ENCODE data around the gene FKBP15. TPM values are rescaled to one million over a fixed set of nuclear protein-coding genes. Genes with fewer than 3 reads are reported as not detected.

FKBP15 gene
- polyA plus RNA-seq, 1 of the 3 experiments (the other 2 are of a cell fraction): 13.9 TPM

DNA sequence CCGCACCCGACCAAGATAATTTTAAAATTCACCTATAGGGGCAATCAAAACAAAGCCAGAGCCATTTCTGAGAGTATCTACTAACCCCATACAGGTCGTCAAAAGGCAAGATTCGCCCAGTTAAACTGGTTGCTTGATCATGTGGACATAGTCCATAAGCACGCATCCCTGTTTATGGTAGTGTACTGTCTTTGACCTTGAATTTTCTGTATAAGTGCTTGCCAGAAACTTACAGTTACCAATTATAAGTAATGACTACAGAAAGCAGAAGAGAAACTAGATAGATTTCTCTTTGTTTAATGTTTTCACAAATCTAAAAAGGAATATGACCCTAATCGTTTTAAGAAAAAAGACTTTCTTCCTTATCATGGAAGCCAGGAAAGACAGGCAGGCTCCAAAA lies 25.9 kb upstream of the FKBP15 start:
- Histone ChIP-seq H3K27me3 (ENCODE audit: insufficient read depth) (no peaks in the 10 kb centered on the region), H3K9me3 (no peaks in the 10 kb centered on the region), H3F3A (replicated peaks; ENCODE audit: insufficient read depth) (no peaks in the 10 kb centered on the region), H3K9ac (no peak overlapping the region), H3K9me2 (no peaks in the 10 kb centered on the region), H3K4me1 (ENCODE audit: control insufficient read depth in 1 of 2, insufficient read depth in 2 of 2, low read depth in 1 of 2, low read length in 1 of 2) (no peaks in the 10 kb centered on the region; a peak in 1 of 4 replicates), H3K27ac (ENCODE audit: low read depth in 2 of 2, low read length in 1 of 2) (no peak overlapping the region), H2AFZ (ENCODE audit: low read depth) (no peak overlapping the region), H3K36me3 (replicated peaks in 1 of 2; ENCODE audit: control insufficient read depth in 1 of 2, insufficient read depth in 2 of 2, low read length in 1 of 2) (peaks cover 0 to 8% of the 10 kb centered on the region in 2 experiments), H4K20me1 (ENCODE audit: insufficient read depth) (no peaks in the 10 kb centered on the region), H3K79me2 (ENCODE audit: insufficient read depth) (0 out of 2 replicates have a peak, but pooled peaks cover 3% of the 10 kb centered on the region), H3K4me2 (no peak overlapping the region), H3K4me3 (ENCODE audit: low read depth in 2 of 2, low read length in 1 of 2) (no peak overlapping the region)
- TF ChIP-seq, protein P1, sequence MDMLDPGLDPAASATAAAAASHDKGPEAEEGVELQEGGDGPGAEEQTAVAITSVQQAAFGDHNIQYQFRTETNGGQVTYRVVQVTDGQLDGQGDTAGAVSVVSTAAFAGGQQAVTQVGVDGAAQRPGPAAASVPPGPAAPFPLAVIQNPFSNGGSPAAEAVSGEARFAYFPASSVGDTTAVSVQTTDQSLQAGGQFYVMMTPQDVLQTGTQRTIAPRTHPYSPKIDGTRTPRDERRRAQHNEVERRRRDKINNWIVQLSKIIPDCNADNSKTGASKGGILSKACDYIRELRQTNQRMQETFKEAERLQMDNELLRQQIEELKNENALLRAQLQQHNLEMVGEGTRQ (IDR thresholded peaks at IDR 0.05; ENCODE audit: borderline replicate concordance, low read depth, low read length): no peak
- TF ChIP-seq GATA2 (CRISPR knock-in tag; IDR thresholded peaks at IDR 0.05): no peak
- TF ChIP-seq, protein P2, sequence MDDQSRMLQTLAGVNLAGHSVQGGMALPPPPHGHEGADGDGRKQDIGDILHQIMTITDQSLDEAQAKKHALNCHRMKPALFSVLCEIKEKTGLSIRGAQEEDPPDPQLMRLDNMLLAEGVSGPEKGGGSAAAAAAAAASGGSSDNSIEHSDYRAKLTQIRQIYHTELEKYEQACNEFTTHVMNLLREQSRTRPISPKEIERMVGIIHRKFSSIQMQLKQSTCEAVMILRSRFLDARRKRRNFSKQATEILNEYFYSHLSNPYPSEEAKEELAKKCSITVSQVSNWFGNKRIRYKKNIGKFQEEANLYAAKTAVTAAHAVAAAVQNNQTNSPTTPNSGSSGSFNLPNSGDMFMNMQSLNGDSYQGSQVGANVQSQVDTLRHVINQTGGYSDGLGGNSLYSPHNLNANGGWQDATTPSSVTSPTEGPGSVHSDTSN (IDR thresholded peaks at IDR 0.05): no peak
- TF ChIP-seq RXRA (IDR thresholded peaks at IDR 0.05; ENCODE audit: borderline replicate concordance, low read depth): no peak
- TF ChIP-seq RAD21 (IDR thresholded peaks at IDR 0.05; ENCODE audit: low read length): no peak
- TF ChIP-seq JUND (IDR thresholded peaks at IDR 0.05): no peak
- TF ChIP-seq MXI1 (IDR thresholded peaks at IDR 0.05; ENCODE audit: low read depth, low read length): no peak
- TF ChIP-seq POLR2AphosphoS5 (IDR thresholded peaks at IDR 0.05; ENCODE audit: low read depth, low read length): no peak
- TF ChIP-seq TEAD4 (IDR thresholded peaks at IDR 0.05; ENCODE audit: borderline replicate concordance, insufficient read depth): no peak
- no peak for TF ChIP-seq GABPA (IDR thresholded peaks at IDR 0.05; ENCODE audit: low read depth)
- TF ChIP-seq, protein P3, sequence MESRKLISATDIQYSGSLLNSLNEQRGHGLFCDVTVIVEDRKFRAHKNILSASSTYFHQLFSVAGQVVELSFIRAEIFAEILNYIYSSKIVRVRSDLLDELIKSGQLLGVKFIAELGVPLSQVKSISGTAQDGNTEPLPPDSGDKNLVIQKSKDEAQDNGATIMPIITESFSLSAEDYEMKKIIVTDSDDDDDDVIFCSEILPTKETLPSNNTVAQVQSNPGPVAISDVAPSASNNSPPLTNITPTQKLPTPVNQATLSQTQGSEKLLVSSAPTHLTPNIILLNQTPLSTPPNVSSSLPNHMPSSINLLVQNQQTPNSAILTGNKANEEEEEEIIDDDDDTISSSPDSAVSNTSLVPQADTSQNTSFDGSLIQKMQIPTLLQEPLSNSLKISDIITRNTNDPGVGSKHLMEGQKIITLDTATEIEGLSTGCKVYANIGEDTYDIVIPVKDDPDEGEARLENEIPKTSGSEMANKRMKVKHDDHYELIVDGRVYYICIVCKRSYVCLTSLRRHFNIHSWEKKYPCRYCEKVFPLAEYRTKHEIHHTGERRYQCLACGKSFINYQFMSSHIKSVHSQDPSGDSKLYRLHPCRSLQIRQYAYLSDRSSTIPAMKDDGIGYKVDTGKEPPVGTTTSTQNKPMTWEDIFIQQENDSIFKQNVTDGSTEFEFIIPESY (IDR thresholded peaks at IDR 0.05; ENCODE audit: borderline replicate concordance, low read depth): no peak
- TF ChIP-seq YY1 (IDR thresholded peaks at IDR 0.05; ENCODE audit: low read depth): no peak
- TF ChIP-seq RCOR1 (IDR thresholded peaks at IDR 0.05; ENCODE audit: low read length): no peak
- TF ChIP-seq SMC3 (IDR thresholded peaks at IDR 0.05; ENCODE audit: low read depth, low read length): no peak
- TF ChIP-seq, protein P4, sequence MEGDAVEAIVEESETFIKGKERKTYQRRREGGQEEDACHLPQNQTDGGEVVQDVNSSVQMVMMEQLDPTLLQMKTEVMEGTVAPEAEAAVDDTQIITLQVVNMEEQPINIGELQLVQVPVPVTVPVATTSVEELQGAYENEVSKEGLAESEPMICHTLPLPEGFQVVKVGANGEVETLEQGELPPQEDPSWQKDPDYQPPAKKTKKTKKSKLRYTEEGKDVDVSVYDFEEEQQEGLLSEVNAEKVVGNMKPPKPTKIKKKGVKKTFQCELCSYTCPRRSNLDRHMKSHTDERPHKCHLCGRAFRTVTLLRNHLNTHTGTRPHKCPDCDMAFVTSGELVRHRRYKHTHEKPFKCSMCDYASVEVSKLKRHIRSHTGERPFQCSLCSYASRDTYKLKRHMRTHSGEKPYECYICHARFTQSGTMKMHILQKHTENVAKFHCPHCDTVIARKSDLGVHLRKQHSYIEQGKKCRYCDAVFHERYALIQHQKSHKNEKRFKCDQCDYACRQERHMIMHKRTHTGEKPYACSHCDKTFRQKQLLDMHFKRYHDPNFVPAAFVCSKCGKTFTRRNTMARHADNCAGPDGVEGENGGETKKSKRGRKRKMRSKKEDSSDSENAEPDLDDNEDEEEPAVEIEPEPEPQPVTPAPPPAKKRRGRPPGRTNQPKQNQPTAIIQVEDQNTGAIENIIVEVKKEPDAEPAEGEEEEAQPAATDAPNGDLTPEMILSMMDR (IDR thresholded peaks at IDR 0.05): no peak
- TF ChIP-seq, protein P5, sequence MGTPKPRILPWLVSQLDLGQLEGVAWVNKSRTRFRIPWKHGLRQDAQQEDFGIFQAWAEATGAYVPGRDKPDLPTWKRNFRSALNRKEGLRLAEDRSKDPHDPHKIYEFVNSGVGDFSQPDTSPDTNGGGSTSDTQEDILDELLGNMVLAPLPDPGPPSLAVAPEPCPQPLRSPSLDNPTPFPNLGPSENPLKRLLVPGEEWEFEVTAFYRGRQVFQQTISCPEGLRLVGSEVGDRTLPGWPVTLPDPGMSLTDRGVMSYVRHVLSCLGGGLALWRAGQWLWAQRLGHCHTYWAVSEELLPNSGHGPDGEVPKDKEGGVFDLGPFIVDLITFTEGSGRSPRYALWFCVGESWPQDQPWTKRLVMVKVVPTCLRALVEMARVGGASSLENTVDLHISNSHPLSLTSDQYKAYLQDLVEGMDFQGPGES (IDR thresholded peaks at IDR 0.05; ENCODE audit: low read depth, low read length): no peak
- DNase-seq: no peak
- 91% methylated on average over 6 of the region's 6 CpGs for WGBS (ENCODE audit: low lambda C conversion rate)
- CTCF ChIA-PET: interaction anchor here (1.0 kb wide), 2 partner anchors 11 to 28 kb away, joined by 3 to 4 read pairs; partner anchors contain the start of genes CDC26 and PRPF4
- POLR2A ChIA-PET: no interaction called here

Data from SK-N-SH (cell line).